Measurements from ENCODE around the gene ILDR2. TPM values are rescaled to one million over a fixed set of nuclear protein-coding genes. Genes with fewer than 3 reads are reported as not detected.

Gene ILDR2
- total RNA-seq, 2 donors from 2014 or later: 10.2 to 14.6 TPM

Other genes starting within 250 kb of the ILDR2 start
- gene POGK, start 136.1 kb downstream of the ILDR2 start, total RNA-seq: 10 to 100 TPM; 32.3 to 43.0 TPM
- gene TADA1, start 99.3 kb downstream of the ILDR2 start, total RNA-seq: 10 to 100 TPM; 13.6 to 23.6 TPM
- gene MAEL, start 13.7 kb upstream of the ILDR2 start, total RNA-seq: not detected
- gene GPA33, start 114.8 kb upstream of the ILDR2 start, total RNA-seq: under 1 TPM; 0.20 to 0.76 TPM
- not detected for gene STYXL2, start 118.5 kb upstream of the ILDR2 start, total RNA-seq
- gene POU2F1, start 245.3 kb upstream of the ILDR2 start, total RNA-seq: 10 to 100 TPM; 32.0 to 32.1 TPM